Lower leg skin (tissue), 4 donors: ENCODE measurements around the gene KCNMA1. TPM values are rescaled to one million over a fixed set of nuclear protein-coding genes. Genes with fewer than 3 reads are reported as not detected.

Experiments used
- DNase-seq, 2 donors: peaks; one replicate each; pipeline ENCODE4 v3.0.0-alpha.2; 2019; ENCODE audit warnings: low spot score in 2 of 2
- H3K4me3 ChIP-seq: fragments of 200-600 bp; sonication (generic); 2 replicates; pipeline ENCODE4 v1.5.1; 2017; ENCODE audit warnings: mild to moderate bottlenecking, low read depth; ENCODE audit not compliant: poor library complexity, severe bottlenecking
- POLR2A ChIP-seq, 2 donors: fragments of 450-650 bp; IDR thresholded peaks; one replicate each; pipeline ENCODE4 v1.6.1; 2016 to 2017; ENCODE audit warnings: antibody characterized with exemption in 2 of 2, mild to moderate bottlenecking in 1 of 2, moderate library complexity in 1 of 2
- WGBS, 2 donors: methylation state at CpG; one replicate each; pipeline ENCODE4 v1.1.5; 2018; 5-methylcytosine and 5-hydroxymethylcytosine counted together
- intact Hi-C: fragments of 100-400 bp; cut with DNase I; formaldehyde crosslinking; loops from one replicate; pipeline ENCODE4 v1.15.0; 2023; ENCODE audit warnings: low total_unique reads
- total RNA-seq, 4 donors: library from RNA; depleted of rRNA; stranded (reverse); fragments of >200 nt; gene quantifications; one replicate each; pipeline ENCODE4 v1.1.0, GENCODE V29; 2016
- TF ChIP-seq, protein P1 (sequence below), 3 donors: fragments of 450-650 bp; IDR thresholded peaks; one replicate each; pipeline ENCODE4 v1.5.1; 2016; ENCODE audit warnings: antibody characterized with exemption in 3 of 3, mild to moderate bottlenecking in 3 of 3, moderate library complexity in 2 of 3

KCNMA1 gene
- total RNA-seq, 4 donors from 2014 or later, result 4.1 to 9.9 (median 6.5) TPM

DNA sequence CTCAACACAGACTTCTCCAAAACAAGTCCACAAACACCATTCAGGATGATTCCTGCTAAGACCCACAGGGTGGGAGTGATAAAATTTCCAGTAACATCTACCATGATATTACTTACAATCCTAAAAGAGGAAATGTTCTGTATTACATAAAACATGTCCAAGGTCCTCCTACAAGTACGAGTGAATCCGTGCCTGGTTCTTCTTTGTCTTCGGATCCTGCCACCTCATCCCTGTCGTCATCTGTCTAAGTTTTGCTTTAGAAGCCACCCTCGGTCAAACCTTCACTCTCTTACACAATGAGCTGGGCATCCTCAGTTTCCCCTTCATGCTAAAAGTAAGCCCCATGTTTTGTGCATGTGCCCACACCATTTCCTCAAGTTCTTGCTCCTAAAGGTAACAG, 279.0 kb downstream of the KCNMA1 start:
- H3K4me3 ChIP-seq, result no peak overlapping the region
- TF ChIP-seq POLR2A (IDR thresholded peaks at IDR 0.05), result no peak
- TF ChIP-seq, protein P1, sequence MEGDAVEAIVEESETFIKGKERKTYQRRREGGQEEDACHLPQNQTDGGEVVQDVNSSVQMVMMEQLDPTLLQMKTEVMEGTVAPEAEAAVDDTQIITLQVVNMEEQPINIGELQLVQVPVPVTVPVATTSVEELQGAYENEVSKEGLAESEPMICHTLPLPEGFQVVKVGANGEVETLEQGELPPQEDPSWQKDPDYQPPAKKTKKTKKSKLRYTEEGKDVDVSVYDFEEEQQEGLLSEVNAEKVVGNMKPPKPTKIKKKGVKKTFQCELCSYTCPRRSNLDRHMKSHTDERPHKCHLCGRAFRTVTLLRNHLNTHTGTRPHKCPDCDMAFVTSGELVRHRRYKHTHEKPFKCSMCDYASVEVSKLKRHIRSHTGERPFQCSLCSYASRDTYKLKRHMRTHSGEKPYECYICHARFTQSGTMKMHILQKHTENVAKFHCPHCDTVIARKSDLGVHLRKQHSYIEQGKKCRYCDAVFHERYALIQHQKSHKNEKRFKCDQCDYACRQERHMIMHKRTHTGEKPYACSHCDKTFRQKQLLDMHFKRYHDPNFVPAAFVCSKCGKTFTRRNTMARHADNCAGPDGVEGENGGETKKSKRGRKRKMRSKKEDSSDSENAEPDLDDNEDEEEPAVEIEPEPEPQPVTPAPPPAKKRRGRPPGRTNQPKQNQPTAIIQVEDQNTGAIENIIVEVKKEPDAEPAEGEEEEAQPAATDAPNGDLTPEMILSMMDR (IDR thresholded peaks at IDR 0.05), result no peak
- no peak for DNase-seq
- intact Hi-C loops, result no loop called here
- 92 to 94% methylated on average over 5 of the region's 5 CpGs for WGBS, 2 donors

DNA sequence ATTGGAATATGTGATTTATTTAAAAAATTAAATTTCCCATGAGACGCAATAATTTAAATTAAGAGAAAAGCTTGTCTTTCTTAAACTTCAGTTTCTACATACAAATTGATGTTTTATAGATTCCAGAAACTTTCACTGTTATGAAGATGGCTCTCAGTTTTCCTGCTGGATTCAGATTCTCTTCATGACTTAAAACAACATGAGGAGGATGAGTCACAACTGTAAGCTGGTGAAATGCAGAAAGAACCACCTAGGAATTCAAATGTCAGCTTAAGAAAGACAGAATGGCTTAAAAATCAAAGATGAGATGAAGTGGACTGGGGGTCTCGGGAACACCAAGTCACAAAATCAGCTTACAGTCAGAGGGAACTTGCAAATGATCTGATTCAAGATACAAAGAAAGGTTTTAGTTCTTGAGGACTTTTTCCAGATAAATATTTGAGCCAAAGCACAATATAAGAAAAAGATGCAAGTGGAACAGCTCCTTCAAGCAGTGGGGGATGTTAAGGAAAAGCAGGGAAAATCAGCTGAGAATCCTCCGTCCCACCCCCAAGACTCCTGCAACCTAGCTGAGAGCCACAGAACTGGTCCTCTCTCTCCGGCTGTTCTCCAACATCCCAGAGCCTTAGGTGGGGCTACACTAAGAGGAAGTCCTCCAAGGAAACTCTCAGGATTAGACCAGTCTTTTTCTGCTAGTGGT, 279.8 kb downstream of the KCNMA1 start:
- no peak for DNase-seq
- no peak overlapping the region for H3K4me3 ChIP-seq
- intact Hi-C loops, result no loop called here
- WGBS, 2 donors, result 83 to 84% methylated on average over 4 of the region's 4 CpGs
- TF ChIP-seq POLR2A (IDR thresholded peaks at IDR 0.05), result no peak
- TF ChIP-seq, protein P1 (IDR thresholded peaks at IDR 0.05), result no peak

DNA sequence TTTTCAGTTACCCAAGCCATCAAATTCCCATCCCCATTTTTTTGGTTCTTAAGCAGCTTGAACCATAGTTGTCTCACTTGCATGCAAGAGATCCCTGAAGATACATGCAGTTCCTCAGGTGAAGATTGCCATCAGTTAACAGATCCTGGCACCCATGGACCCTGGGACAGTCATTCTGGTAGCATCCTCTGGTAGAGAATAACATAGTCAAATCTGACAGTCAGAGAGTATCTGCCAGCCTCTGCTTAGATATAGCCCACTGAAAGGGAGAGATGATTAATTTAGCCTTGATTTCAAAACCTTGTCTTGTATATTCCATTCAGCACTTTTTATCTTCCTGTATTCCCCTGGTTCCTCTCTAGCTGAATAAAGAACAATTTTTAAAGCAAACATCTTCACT, 280.4 kb downstream of the KCNMA1 start:
- intact Hi-C loops, result no loop called here
- no peak overlapping the region for H3K4me3 ChIP-seq
- TF ChIP-seq POLR2A (IDR thresholded peaks at IDR 0.05), result no peak
- no peak for DNase-seq

DNA sequence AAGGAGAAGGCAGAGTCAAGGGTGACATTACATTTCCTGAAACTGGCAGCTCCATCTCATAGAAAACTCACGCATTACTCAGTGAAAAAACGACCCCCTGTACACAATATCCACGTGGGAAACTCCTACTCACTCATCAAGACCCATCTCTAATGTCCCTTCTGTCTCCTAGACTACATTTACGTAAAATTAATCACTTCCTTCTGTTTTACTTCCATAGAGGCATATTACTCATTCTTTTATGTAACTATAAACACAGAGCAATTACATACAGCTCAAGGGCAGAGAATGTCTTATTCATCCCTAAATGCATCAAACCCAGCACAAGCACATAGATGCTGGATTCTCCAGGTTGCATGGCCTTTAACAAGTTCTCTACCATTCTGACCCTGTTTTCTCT, 281.8 kb downstream of the KCNMA1 start:
- H3K4me3 ChIP-seq, result no peak overlapping the region

DNA sequence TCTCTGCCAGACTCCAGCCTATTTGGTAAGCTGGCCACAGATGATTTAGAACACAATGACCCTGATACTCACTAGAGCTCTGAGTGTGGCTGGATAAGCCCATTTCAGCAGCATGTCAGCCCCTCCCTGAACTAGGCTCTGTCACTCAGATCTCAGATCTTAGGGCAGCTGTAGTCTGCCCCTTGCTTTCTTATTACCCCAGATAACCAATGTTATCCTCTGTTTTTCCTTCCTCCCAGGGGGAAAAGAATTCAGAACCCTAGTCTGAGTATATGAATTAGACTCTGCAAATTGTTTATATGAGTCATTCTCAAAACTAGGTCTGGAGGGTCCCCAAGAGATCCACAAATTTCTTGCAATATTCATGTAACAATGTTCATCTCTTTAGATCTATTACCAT, 286.2 kb downstream of the KCNMA1 start:
- TF ChIP-seq, protein P1 (IDR thresholded peaks at IDR 0.05), result no peak
- TF ChIP-seq POLR2A (IDR thresholded peaks at IDR 0.05), result no peak
- no peak for DNase-seq
- intact Hi-C loops, result no loop called here
- no peak overlapping the region for H3K4me3 ChIP-seq

More for the DNA sequence above, 281.8 kb downstream of the KCNMA1 start:
- intact Hi-C loops, result no loop called here
- WGBS, 2 donors, result 55% methylated on average over 4 of the region's 4 CpGs
- TF ChIP-seq, protein P1 (IDR thresholded peaks at IDR 0.05), result no peak
- TF ChIP-seq POLR2A (IDR thresholded peaks at IDR 0.05), result no peak
- no peak for DNase-seq

DNA sequence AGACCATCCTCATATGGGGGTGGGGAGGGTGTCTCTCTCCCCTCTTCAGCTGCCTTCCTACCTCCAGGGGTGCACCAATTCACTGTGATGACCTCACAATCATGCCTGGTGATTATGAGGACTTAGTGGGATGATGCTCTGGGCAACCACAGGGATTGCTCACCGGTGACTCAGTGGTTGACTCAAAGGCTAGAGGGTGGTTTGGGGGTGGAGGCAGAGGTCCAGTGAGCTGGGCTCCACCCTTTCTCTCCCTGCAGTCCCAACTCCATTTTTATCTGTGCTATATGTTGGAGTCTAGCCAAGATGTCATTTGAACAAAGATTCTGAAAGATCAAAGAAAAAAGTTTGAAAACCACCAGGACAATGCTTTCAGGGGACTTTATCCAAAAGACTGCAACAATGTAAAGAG, 286.9 kb downstream of the KCNMA1 start:
- 31% methylated on average over 1 of the region's 1 CpG for WGBS, 2 donors

More for the DNA sequence above, 286.9 kb downstream of the KCNMA1 start:
- H3K4me3 ChIP-seq, result no peak overlapping the region
- intact Hi-C loops, result no loop called here
- peak in 1 of 2 donors; percentile 48 for DNase-seq
- TF ChIP-seq, protein P1 (IDR thresholded peaks at IDR 0.05), result no peak
- no peak for TF ChIP-seq POLR2A (IDR thresholded peaks at IDR 0.05)
